HG03460 (cell line): ENCODE data around the gene MRRF.
A peak's percentile ranks its signal among the peaks of the same experiment; 100 is the strongest.

ENCODE experiments used
- ATAC-seq: cut with Tn5 transposase; IDR thresholded peaks from one replicate; pipeline ENCODE4 v1.9.1; 2021; ENCODE audit not compliant: unreplicated experiment

Gene MRRF

DNA sequence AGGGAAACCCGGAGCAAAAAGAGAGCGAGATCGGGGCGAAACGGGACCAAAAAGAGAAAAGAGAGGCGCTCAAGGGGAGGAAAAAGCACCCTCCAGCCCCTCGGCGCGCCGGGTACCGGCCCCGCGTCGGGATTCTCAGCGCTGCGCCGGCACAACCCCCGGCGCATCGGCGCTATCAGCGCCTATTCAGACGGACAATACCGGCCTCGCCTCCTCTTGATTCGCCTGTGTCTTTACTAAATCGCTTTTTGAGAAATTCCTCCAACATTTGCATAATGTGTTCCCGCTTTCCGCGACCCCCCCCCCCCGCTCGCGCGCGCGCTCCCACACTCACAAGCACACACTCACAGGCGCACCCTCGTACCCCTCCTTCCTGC is 36.5 kb upstream of the MRRF start:
- ATAC-seq: no peak

DNA sequence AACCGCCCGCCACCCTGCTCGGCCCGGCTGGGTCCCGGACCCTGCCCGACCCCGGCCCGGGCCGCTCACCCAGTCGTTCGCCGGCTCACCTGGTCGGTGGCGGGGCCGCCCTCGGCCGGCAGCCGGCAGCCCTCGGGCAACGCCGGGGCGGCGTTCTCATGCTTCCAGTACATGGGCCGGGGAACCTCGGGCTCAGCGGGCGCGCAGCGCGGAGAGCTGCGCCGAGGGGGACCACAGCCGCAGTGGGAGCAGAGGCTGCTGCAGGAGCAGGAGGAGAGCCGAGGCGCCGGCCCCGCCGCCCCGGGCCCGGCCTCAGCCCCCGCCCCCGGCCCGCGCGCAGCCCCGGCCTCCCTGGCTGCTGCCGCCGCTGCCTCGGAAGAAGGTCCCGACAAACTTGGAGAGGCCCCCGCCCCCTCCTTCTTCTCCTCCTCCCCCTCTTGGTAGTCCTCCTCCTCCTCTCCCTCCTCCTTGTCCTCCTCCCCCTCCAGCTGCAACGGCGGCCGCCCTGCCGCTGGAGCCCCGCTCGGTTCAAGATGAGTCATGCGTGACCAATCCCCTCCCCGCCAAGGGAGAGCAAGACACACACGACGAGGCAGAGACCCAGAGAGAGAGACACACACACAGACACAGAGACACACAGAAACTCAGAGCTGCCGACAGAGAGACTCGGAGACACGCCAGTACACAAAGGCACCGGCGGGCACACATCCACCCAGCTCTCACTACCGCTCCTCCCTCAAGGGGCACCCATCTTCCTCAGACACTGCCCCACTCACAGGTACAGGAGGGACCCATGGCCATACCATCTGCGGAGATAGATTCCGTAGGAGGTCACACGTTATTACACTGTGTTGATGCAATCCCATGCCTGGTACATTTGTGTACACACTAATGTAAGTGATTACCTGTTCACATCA is 35.9 kb upstream of the MRRF start, which contains the start of gene LHX6:
Gene LHX6, minus strand, starts transcription at position 390 of the 917 bp plus-strand sequence. Its CDS starts 217 bp downstream, at position 173.
- no peak for ATAC-seq

DNA sequence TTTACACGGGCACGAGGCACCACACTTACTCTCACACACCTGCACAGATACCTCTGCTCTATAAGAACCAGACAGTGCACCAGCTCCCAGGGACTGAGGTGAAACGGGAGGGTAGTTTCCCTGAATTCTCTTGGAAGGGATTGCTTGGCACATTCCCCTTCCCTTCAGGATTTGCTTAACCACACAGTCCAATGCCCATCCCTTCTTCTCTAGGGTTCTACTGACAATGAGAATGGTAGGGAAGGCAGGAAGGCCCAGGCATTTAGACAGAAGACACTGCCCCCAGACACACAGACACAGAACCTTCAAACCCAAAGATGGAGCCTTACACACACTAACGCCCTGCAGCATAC is 35.2 kb upstream of the MRRF start:
- ATAC-seq: no peak

DNA sequence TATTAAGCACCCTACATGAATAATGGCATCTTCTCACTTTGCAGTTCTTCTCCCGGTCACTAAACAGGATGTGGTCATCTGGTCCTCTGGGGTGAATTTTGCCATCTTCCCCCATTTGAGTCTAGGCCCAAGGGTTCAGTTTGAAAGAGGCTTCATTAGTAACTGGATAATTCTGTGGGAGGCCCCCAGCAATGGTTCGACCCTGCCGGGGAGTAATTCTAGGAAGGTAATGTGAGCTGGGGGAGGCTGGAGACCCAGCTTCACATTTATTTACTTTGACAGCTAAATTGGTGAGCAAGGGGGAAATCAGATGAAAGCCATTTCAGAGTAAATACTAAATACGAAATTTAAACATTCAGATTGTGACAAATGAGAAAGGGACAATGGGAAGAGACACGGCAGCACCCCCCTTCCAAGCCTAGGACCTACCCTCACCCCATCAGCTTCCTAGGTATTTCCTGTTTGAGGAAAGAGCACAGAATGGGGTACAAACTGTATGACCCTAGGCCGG is 31.8 kb upstream of the MRRF start:
- ATAC-seq: no peak

DNA sequence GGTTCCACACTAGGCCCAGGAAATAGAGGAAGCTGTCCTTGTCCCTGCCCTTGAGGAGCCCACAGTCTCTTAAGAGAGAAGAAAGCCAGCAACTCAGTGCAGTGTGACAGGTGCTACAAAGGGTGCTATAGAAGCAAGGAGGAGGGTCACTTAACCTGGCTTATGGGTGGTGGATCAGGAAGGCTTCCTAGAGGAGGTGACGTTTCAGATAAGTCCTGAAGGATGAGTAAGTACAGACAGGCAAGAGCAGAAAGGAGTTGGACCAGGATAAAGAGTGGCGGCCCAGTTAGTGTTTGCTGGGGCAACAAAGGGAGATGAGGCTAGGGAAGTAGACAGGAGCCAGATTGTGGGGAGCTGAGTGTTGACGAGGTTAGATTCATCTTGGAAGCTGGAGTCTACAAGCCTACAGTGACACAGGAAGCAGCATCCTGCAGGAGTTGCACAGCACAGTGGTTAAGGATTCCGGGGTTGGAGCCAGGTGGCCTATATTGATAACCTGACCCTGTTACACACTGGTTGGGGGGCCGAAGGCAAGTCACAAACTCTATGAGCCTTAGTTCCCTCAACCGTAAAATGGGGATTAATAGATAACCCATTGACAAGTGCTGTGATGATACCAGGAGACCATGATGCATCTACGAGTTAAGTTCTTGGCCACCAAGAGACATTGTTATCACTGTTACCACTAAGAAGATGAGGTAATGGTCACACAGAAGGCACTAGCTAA is 30.5 kb upstream of the MRRF start:
- no peak for ATAC-seq

DNA sequence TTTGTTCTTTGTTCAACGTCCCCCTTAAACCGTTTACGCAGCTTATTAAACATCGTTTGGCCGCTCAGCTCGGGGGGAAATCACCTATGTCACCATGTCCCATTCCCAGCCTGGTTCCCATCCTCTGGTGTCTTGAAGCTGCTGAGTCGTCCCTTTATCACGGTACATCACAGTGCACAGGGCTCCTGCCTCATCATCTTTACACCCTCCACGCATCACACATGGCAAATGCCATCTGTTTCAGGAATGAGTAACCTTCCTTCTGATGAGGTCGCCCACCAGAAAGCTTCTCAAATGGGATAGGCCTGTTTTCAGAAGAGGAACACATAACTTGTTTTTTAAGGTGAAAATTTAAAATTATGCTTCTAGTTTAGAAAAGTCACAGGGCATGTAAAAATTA is 28.0 kb upstream of the MRRF start:
- no peak for ATAC-seq

DNA sequence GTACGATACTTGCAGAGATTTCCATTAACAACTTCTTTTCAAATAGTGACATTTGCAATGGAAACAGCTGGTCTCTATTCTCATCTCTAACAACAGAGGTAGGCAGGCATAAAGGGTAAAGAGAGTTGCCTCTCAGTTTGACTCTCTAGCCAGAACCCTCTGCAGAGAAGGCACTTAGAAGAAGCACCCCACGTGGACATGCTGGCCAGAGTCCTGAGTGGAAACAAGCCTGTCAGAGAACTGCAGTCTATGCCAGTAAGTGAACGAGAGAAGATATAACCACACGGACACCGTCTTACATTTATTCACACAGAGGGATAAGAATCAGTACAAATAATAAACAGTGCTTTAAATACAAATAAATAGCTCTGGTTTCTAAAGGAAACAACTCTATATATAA is 25.0 kb upstream of the MRRF start:
- ATAC-seq: no peak

DNA sequence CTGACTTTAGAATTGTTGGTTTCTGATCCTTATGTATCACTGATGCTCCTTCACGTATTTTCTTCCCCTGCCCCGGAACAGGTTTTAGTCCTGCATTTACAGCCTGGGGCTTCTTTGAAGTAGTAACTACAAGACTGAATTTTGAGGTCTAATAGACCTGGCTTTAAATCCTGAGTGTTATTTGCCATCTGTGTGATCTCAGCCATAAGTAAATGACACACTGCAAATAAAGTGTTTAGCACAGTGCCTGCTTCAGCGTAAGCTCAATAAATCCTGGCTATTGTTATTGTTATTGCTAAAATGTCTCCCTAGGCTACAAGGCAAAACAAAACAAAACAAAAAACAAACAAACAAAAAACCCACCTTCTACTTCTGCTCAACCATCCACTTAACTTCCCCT is 20.3 kb upstream of the MRRF start:
- no peak for ATAC-seq

DNA sequence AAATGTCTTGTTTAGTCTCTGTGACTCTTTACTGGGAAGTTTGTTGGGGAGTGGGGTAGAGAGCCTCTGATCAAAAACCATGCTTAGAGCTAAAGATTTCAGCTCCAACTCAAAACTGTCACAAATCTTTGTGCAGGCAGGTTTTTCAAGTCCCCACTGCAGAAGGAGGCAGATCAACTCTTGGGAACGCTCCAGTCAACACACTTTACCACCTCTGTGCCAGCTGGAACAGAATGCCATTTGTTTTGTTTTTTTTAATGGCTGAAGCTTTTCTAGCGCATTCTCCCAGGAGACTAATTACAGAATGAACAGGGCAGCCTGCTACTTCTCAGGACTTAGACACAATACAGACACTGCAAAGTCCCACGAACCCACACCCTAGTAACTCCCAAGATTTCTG is 18.0 kb upstream of the MRRF start:
- ATAC-seq: no peak

DNA sequence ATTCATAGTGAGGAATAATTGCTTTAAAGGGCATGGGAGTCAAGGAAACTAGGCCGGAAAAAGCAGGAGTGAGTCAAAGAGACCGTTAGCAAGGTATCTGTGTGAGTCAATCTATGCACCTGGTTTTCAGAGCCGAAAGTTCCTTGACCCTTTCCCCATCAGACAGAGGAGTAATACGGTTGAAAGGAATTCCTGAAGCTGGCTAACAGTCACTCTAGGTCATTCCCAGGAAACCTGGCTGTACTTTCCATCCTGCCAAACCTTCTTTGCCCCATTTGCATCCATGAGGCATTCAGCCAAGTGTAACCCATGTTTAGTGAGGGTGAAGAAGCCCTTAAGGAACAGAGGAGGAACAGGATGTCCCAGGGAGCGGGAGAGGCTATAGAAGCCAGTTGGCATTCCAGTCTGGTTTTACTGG is 16.2 kb upstream of the MRRF start:
- ATAC-seq: no peak

DNA sequence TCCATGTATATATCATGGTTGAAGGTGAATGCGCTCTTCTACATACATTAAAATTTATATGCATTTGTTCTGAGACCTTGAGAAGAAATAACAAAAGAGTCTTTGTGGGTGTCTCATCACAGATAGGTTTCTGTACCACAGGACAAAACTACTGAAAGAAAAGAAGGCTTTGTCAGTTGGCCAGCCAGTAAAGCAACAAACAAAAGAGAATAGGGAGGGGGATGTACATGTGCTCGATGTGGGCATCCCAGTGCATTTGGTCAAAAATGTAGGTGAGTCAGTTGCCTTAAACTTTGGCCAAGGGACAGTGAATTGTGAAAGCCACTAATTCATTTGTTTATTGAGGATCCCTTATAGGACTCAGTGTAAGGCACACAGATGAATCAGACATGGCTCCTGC is 13.3 kb upstream of the MRRF start:
- no peak for ATAC-seq

DNA sequence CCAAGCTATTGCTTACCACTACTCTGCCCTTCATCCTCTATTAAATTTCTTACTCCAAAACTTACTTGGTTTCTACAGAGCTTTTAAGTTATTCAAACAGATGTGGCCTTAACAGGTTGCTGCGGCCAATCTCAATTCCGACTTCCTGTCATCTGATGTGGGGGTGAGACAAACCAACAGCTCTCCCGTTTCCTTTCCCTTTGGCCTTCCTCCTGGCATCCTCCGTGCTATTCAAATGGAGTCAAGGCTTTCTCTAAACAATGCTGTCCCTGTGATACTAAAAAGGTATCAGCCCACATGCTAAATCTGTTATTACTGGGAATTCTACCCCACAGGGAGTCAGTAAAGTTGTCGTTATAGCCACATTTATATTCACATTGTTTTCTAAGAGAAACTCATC is 11.9 kb upstream of the MRRF start:
- ATAC-seq: no peak

DNA sequence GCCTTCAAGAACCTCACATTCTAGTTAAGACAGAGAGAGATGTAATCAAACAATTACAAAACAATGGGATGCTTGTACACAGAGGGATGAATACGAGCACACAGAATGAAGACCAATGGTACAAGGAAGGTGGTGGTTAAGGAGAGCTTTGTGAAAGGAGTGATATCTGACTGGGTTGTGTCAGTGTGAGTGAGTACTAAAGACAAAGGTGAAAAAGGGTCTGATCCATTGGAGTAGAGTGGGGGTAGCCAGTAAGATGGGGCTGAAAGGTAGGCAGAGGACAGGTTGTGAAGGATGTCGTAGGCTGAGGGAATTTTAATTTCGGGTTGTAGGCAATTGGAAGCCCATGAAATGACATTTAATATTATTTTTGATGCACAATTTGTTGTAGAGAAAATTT is 9.9 kb upstream of the MRRF start:
- ATAC-seq: no peak

DNA sequence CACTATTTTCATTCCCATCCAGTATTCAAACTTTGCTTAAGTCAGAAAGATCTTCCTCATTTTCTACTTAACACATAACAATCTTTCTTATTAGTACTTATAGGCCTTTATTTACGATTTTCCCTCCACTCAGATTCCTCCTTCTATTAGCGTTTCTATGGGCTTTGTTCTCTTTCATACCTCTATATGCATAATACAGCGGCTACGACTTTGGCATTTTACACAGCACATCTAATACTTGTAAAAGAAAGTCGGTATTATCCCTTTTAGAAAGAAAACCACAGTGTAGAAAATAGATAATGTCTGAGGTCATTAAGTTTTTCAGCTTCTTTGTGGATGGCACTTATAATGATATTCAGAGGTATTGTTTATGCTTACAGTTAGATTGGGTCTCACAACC is 8.5 kb upstream of the MRRF start:
- ATAC-seq: no peak

DNA sequence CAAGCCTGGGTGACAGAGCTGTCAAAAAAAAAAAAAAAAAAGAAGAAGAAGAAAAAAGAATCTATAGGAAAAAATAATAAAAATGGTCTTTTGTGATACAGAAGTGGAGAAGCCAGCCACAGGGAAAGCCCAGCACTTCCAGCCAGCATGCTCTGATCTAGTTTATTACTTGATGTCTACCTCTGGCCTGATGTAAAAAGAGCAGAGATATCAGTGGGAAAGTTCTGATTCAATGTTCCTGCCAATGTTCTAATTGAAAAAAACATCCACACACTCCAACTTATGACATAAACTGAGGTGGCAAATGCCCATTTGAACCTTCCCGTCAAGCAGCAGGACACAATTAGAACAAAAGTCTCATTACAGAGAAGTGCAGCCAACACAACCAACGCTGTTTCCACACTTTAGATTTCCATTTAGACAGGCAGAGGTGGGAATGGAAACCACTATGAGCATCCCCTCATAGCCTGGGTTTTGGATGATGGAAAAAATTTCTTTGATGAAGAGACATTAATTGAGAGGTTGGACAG is 5.7 kb upstream of the MRRF start:
- ATAC-seq: no peak

DNA sequence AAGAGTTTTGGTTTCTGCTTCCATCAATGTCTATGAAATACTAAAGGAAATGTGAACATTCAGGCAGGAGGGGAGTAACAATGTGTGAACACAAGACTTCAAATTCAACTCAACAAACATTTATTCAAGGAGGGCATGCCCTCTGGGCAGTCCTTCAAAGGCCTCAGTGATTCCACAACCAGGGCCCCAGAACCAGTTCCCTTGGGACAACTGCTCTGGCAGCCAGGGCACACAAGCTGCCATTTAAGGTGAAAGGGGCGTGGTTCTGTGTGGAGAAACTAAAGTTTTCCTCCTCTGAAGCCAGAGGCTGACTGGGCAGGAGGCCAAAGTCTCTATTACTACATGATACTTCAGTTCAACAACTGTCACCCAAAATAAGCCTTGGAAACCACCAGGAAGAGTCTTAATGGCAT is 3.2 kb upstream of the MRRF start:
- ATAC-seq: no peak

DNA sequence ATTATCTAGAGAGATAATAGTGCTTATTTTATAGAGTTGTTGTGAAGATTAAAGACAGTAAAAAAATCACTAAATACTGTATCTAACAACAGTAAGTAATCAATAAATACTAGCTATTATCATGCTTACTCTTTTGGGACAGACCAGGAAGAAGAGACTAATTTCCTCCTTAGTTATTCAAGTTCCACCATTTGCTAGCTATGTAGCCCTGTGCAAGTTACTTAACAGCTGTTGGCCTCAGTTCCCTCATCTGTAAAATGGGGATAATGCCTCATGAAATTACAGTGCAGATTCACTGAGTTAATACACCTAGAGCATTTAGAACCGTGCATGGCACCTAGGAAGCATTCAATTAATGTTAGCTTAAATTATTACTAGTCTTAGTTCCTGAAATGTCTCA is 2.6 kb upstream of the MRRF start:
- no peak for ATAC-seq

DNA sequence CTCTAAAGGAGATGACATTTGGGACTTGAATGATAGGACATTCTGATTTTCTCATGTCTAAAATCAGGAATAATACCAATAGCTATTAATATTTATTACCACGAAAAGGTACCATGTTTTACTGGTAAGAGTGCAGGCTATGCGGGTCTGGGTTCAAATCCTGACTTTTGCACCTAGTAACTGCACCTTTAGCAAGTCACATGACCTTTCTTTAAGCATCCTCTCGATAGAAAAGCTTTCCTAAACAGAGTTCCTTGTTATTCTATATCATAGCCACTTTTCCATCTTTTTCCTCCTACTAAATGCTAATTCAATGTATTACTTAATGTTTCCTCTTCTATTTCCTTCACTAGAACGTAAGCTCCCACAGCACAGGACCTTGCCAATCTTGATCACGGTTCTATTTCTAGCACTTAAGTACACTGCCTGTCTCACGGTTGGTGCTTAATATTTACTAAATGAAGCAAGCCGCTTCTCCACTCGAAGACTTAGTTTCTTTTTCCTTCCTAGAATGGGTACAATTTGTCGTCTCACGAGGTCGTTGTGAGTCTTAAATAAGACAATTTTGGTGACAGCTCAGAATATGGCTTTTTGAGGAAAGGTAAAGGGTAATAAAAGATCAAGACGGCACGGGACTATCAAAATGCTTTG is 858 bp upstream of the MRRF start:
- no peak for ATAC-seq

DNA sequence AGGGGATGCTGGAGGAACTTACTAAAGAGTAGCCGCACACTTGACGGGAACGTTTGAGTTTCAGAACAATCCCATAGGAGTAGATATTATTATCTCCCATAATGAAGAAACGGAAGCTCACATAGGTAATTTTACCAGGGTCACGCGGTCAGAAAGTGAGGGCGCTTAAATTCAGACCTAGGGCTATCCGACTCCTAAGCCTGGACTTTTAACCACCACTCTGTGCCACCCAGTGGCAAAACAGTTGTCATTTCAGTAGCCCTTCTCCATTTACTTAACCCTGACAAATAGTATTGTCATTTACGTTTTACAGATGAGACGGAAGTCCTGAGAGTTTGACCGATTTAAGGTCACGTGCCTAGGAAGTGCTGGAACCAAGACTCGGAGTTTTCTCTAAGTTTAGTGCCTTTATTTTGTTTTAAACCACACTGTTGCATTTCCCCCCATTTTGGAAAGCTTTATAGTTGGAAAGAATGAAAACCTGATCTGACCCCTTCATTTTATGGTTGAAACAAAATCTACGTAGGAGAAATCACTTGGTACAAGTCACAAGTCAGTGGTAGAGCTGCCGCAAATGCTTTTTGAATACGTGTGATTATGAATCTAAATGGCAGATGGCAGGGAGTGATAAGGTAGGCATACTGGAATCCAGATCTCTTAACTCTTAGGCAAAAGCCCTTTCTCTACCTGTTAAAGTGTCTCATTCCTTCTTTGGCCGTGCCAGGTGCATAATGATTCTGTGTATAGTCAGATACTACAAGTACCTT is 650 bp downstream of the MRRF start:
- ATAC-seq: peak; percentile 29

DNA sequence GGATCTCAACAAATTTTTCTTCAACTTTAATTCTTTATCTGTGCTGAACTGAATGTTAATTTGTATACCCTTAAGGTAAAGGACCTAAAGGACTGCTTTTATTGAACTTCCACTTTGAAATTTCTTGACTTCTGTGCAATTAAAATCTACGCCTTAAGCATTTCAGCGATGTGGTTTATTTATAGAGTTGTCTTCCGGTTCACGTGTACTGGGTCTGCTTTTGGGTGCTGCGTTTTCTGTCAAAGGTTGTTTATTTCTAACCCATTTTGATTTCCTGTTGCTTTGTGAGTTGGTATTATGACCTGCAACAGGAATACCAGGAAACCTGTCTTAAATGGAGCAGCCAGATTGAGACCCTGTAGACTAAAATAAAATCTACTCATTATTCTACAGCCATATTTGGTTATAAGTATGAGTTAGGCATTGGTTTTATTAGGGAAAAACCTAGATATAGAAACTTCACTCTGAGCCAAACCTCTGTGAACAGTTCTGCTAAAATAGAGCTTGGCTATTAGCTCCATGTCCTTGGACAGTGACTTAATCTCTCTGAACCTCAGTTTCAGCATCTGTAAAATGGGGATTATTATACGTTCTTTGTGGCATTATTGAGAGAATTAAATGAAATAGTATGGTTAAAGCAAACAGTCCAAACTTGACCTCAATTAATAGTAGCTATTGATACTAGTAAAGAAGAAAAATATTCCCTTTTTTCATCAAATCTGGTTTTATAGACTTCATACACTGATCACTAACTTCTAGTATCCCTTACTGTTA is 3.5 kb downstream of the MRRF start:
- ATAC-seq: no peak
